Stimulated activated naive CD4-positive, alpha-beta T cell treated with Interleukin-2 at 50 U/mL for 16 hours (primary cell): ENCODE measurements around the gene HSDL1.
"Not testable (repeated sequence)": the region's sequence is repeated elsewhere in the genome, so short reads cannot be mapped to it uniquely, and the experiment has no call there.

Experiments used
- DNase-seq: peaks from one replicate; lab custom pipeline; 2025; lab: John Stamatoyannopoulos, UW

Gene HSDL1

GRCh38 chr16:84138824-84139627 lies 6.0 kb downstream of the HSDL1 start:
- no peak for DNase-seq

GRCh38 chr16:84138500-84138823 lies 6.5 kb downstream of the HSDL1 start:
- no peak for DNase-seq

- no peak for DNase-seq
These were observed 7.1 kb downstream of the HSDL1 start for GRCh38 chr16:84137769-84138357.

GRCh38 chr16:84137287-84137686 lies 7.7 kb downstream of the HSDL1 start:
- DNase-seq, result no peak

- no peak for DNase-seq
These were observed 8.4 kb downstream of the HSDL1 start for GRCh38 chr16:84136331-84137125.

GRCh38 chr16:84132527-84133285 lies 12.3 kb downstream of the HSDL1 start:
- DNase-seq, result no peak

- no peak for DNase-seq
These were observed 13.9 kb downstream of the HSDL1 start for GRCh38 chr16:84131117-84131516.

GRCh38 chr16:84124257-84125073 lies 20.5 kb downstream of the HSDL1 start:
- DNase-seq, result no peak

GRCh38 chr16:84121007-84121406 lies 24.0 kb downstream of the HSDL1 start:
- DNase-seq, result no peak

- DNase-seq, result no peak
These were observed 25.0 kb downstream of the HSDL1 start for GRCh38 chr16:84120023-84120422.

GRCh38 chr16:84119368-84119767 lies 25.6 kb downstream of the HSDL1 start:
- no peak for DNase-seq

- not testable (repeated sequence) for DNase-seq
These were observed 26.7 kb downstream of the HSDL1 start for GRCh38 chr16:84118315-84118714.

GRCh38 chr16:84117494-84117843 lies 27.5 kb downstream of the HSDL1 start:
- DNase-seq, result peak; percentile 45

- peak; percentile 98 for DNase-seq
These were observed 28.1 kb downstream of the HSDL1 start, which contains the start of gene MBTPS1 for GRCh38 chr16:84116720-84117493. TSS of gene MBTPS1 (minus strand) at chr16:84116942. CDS start at chr16:84101783, 15,159 bp downstream.

GRCh38 chr16:84115919-84116719 lies 28.9 kb downstream of the HSDL1 start:
- no peak for DNase-seq

- peak; percentile 35 for DNase-seq
These were observed 33.0 kb downstream of the HSDL1 start for GRCh38 chr16:84111949-84112348.

- no peak for DNase-seq
These were observed 33.5 kb downstream of the HSDL1 start for GRCh38 chr16:84111525-84111924.

- no peak for DNase-seq
These were observed 34.5 kb downstream of the HSDL1 start for GRCh38 chr16:84110527-84110926.

GRCh38 chr16:84109598-84110335 lies 35.2 kb downstream of the HSDL1 start:
- no peak for DNase-seq
